GM10847 (cell line): ENCODE results near the gene KDF1.

ENCODE experiments used
- POLR2A ChIP-seq: IDR thresholded peaks from 2 replicates; pipeline ENCODE4 v1.6.1; 2011; ENCODE audit not compliant: insufficient read length; ENCODE audit errors: extremely low read depth

The KDF1 gene

DNA sequence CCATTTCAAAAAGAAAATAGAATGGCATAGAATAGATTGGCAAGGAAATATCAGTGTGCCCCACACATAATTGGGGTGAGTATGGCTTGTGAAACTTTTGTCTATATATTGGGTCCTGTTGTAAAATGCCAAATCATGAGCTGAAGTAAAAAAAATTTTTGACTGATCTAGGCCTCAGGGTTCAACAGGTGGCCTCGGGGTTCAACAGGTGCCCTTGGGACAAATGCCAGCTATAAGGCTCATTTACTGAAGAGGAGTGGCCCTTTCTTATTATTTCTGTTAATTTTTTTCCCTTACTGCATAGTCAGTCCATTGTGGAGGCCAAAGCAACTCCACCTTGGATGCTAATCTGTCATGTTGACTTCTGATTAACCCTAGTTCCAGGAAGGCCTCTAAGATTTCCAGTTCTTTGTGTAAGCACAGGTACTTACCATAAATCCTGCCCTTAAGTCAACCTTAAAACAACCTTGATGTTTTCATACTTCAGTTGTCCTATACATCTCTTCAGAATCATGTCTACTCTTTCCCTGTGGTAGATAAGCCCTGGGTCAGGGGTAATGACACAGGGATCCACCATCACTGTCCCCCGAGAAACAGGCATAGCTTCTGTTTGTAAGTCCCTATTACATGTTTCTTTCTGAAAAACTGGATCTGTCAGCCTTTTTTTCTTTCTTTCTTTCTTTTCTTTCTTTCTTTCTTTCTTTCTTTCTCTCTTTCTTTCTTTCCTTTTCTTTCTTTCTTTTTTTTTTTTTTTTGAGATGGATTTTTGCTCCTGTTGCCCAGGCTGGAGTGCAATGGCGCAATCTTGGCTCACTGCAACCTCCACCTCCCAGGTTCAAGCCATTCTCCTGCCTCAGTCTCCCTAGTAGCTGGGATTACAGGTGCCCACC, 16.6 kb upstream of the KDF1 start:
- no peak for TF ChIP-seq POLR2A

DNA sequence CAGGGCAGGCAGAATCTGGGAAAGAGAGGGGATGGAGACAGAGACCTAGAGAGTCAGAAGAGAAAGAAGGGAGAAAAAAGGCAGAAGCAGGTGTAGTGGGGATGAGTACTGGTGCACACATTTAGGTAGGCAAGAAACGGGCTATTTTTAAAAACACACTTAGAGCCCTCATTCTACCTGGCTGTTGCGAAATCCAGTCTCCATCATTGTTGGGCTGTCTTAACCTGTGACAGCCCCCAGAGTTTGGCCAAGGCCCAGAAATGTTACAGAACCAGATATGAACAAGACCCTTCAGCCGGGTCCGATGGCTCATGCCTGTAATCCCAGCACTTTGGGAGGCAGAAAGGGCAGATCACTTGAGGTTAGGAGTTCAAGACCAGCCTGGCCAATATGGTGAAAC, 12.6 kb upstream of the KDF1 start:
- TF ChIP-seq POLR2A, result no peak

DNA sequence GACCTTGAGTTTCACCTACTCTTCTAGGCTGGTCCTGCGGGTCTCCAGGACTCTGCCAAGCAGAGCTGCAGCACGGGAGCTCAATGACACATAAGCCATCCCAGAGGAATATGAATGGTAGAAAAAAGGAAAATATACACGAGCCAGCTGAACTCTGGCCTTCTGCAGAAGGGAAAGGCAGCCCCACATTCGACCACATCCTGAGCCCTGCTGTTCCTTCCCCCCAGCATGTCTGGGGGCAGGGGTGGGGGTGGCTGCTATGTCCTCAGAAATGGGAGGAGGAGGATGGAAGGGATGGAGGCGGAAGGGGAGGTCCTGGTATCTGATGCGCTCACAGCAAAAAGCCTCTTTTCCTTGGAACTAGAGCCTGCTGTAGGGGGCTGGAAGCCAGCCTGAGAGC, 12.1 kb upstream of the KDF1 start:
- no peak for TF ChIP-seq POLR2A

DNA sequence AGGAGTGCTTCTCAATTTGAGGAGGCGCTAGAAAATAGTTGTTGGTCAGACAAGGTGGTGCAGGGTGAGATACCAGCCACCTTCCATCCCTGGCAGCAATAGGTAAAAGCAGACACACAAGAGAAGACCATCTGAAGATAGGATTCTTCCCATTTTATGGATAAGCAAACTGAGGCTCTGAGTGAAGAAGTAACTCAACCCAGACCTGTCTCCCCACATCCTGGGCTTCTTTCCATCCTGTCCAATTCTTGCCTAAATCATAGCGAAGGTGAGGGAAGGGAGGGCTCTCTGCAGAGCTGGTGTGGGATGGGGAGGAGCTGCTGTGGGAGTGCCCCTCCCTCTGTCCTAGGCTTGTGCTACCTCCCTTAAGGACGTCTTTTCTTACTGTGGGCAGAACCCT, 11.3 kb upstream of the KDF1 start:
- TF ChIP-seq POLR2A, result no peak

DNA sequence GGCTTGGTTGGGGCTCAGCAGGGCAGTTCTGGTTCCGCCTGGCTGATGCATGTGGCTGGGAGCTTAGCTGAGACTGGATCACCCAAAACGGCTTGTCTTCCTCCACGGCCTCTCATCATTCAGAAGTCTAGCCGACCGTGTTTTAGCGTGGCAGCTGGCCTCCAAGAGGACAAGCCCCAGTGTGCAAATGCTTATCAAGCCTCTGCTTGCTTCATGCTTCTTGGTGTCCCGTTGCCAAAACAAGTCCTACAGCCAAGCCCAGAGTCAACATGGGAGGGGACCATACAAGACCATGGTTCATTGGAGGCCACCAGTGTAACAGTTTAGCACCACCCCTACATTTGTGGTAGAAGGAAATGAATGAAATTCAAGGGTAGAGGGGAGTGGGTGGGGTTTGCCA, 10.5 kb upstream of the KDF1 start:
- TF ChIP-seq POLR2A, result no peak

- no peak for TF ChIP-seq POLR2A
Observed at GRCh38 chr1:26965628-26966027, 5.4 kb upstream of the KDF1 start.

DNA sequence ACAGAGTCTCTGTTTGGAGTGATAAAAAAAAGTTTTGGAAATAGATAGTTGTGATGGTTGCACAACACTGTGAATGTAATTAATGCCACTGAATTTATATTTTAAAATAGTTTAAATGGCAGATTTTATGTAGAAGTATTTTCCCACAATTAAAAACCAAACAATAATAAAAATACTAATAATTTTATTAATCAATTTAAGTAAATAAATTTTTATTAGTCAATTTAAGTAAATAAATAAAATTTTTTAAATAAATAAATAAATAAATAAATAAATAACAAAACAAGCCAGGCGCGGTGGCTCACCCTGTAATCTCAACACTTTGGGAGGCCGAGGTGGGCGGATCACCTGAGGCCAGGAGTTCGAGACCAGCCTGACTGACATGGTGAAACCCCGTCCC, 4.9 kb upstream of the KDF1 start:
- no peak for TF ChIP-seq POLR2A

DNA sequence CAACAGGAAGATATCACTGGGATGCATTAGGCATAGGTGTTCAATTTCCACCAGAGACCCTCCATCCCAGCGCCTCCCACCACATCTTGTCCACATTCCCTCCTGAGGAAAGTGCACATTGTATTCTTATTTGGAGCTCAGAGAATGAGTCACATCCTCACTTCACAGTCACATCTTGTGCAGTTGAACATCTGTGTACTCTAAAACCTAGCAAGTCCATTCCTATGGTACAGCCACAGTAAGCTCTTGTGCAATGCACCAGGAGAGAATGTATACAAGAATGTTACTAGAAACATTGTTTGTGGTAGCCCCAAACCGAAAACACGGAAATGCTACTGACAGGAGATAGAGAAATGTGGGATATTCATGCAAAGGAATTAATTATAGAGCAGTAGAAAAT, 1.6 kb upstream of the KDF1 start:
- TF ChIP-seq POLR2A, result no peak

DNA sequence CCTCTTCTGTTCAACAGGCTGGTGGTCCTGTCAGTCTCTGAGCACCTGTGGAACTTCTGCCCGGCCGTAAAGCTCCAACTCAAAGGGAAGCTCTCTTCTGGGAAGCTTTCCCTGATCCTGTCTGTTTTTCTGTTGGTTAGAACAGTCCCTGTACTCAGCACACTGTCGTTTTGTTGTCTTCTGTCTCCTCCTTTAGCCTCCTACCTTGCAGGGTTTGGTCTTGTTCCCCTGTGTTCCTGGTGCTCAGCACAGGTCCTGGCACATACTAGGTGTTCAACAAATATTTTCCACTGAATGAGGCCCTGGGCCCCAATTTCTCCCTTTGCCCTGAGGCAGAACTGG, 328 bp upstream of the KDF1 start:
- TF ChIP-seq POLR2A, result no peak

DNA sequence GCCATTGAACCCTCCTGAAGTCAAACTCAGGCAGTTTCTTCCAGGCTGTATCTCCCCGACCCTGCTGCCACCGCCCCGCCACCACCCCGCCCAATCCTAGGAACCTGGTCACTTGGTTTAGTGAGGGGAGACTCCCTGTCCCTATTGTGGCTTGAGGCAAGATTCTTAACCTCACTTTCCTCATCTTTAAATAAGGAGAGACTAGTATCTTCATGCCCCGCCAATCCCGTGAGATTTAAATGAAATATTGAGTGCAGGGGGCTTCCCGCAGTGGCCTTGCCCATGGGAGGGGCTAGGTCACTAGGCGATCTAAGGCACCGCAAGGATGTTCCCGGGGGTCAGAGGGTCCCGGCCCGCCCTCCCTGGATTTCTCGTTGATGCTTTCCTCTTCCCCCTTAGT, 998 bp downstream of the KDF1 start:
- no peak for TF ChIP-seq POLR2A

DNA sequence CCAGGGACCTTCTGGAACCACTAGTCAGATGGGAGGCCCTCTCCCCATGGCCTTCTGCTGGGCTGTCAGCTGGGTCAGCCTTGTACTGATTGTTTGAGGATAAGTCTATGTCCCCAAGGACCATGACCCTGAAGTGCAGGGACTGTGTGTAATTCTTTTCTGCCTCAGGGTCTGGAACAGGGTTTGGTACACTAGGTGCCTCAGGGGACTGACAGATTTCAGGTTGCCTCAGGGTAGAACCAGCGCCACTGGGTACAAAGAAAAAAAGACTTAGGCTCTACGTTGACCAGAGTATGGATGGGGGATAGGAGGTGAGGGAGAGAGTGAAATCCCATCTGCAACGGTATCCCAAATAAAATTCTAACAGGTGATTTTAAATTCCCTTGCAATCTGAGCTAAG, 3.0 kb downstream of the KDF1 start:
- TF ChIP-seq POLR2A, result no peak

DNA sequence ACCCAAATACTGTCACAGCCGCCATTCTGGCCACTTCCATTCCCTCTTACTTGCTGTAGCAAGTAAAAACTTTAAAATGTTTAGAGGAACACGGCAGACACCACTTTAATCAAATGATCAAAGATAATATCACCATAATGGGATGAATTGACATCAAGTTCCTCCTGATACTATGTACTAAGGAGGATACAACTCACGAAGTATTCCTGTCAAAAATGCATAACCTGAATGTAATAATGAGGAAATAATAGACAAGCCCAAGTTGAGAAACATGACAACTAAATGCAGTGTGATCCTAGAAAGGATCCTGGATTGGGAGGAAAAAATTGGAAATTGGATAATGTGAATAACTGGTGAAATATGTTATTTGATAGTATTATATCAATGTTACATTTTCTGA, 3.9 kb downstream of the KDF1 start:
- no peak for TF ChIP-seq POLR2A

DNA sequence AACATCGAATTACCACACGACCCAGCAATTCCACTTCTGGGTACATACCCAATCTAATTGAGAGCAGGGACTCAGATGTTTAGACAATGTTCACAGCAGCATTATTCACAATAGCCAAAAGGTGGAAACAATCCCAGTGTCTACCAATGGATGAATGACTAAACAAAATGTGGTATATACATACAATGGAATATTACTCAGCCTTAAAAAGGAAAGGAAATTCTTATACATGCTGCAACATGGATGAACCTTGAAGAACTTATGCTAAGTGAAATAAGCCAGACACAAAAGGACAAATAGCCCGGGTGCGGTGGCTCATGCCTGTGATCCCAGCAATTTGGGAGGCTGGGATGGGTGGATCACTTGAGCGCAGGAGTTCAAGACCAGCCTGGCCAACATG, 6.9 kb downstream of the KDF1 start:
- TF ChIP-seq POLR2A, result no peak

DNA sequence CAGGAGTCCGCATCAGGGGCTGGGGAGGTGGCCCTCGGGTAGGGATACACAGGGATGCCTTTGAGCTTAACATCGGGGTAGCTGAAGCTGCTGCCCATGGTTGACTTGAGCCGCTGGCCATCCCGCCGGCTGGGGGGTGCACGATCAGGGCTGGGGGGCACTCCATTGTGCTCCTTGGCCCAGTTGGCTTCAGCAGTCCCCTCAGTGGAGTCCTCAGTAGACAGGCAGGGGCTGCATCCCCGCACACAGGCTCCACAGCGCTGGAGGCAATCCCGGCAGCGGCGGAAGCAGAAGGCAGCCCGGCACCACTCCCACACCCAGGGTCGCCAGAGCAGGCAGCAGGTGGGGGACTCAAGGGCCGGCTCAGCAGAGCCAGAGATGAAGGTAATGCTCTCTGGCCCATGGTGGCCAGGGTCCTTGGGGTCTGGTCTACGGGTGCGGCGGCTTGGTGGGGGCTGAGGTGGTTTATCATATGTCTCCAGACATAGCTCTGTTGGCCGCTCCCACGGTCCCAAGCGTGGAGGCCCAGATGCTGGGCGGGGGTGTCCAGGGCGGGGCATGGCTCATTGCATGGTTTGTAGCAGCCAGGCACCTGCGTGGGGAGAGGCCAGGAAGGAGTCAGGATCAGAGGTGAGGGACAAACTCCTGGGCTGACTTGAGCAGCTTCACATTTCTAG, 8.3 kb downstream of the KDF1 start:
- no peak for TF ChIP-seq POLR2A

DNA sequence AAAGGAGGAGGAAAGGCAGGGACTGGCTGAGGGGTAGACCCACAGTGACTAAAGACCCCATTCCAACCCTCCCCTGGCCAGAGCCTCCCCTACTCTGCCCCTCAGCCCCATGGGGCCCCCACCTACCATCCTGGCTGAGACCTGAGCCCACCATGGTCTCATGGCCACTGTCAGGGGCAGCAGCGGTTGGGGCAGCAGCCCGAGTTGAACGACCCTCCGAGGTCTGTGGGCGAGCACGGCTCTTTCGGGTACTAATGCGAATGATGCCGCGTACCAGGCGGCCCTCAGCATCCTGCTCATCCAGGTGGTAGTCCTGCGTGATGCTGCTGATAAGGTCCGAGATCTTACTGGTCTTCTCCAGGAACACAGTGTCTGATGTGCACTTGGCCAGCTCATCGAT, 9.1 kb downstream of the KDF1 start:
- TF ChIP-seq POLR2A, result no peak

DNA sequence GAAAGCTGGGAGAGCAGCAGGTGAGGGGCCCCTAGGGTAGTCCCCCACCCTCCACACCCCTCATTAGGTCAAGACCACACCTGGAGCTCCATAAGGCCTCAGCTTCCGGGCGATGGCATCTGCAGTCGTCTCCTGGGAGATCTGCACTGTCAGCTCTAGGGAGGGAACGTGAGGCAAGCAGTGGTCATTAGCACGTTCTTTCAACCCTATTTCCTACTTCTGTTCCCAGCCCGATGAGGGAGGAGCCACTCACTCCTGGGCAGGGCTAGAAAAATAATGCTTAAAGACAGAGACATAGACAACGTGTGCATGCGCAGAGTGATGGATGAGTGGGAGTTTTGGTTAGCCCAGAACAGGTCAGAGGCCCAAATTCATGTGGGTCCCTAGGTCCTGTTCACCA, 9.7 kb downstream of the KDF1 start:
- TF ChIP-seq POLR2A, result no peak

DNA sequence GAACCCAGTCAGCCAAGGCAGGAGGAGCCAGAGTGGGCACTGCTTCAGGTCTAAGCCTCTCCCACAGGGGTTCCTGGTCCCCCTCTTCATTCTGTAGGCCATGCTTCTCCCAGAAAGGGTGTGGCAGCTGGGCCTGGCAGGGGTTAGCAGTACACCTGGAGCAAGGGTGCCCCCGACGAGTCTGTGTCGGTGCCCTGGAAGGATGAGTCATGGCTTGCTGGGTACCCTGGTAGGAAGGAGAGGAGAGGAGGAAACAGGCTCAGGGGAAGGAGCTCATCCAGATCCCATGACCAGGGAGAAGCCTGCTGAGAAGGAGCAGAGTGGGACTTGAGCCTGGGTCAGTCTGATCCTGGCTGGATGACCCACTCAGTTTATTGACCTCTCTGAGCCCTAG, 10.3 kb downstream of the KDF1 start:
- TF ChIP-seq POLR2A, result no peak
